Measurements from ENCODE around the gene PLA2G4E. TPM values are rescaled to one million over a fixed set of nuclear protein-coding genes. Genes with fewer than 3 reads are reported as not detected.

The PLA2G4E gene
- polyA plus RNA-seq, 3 donors, result not detected

GRCh38 chr15:42031198-42031915, 10.5 kb upstream of the PLA2G4E start:
- H3K9me3 Mint-ChIP-seq, result peaks cover 0 to 18% (median 3%) of the 10 kb centered on the region in 7 donors
- no peak for DNase-seq
- Histone ChIP-seq H3K79me2 (ENCODE audit: insufficient read depth, low read length) (no peaks in the 10 kb centered on the region), H3K36me3 (replicated peaks in 1 of 2; ENCODE audit: control insufficient read depth in 1 of 2, insufficient read depth in 2 of 2, low read length in 2 of 2) (no peaks in the 10 kb centered on the region), H3K9me3 (replicated peaks in 1 of 2; ENCODE audit: control insufficient read depth in 1 of 2, insufficient read depth in 1 of 2, low read length in 2 of 2) (peaks cover 0 to 4% of the 10 kb centered on the region in 2 donors), H3K4me3 (replicated peaks in 1 of 3; ENCODE audit: low read depth in 2 of 3, low read length in 3 of 3) (no peak overlapping the region), H2AFZ (ENCODE audit: insufficient read depth, low read depth, low read length, poor library complexity, severe bottlenecking) (no peak overlapping the region), H4K20me1 (ENCODE audit: insufficient read depth, low read length) (no peaks in the 10 kb centered on the region), H3K4me2 (replicated peaks; ENCODE audit: extremely low read depth, low read length, poor library complexity, severe bottlenecking) (no peak overlapping the region), H3K27me3 (ENCODE audit: control insufficient read depth in 2 of 2, insufficient read depth in 2 of 2, low read length in 2 of 2) (no peaks in the 10 kb centered on the region), H3K4me1 (ENCODE audit: control insufficient read depth in 1 of 2, insufficient read depth in 2 of 2, low read length in 2 of 2) (peaks cover 14 to 21% of the 10 kb centered on the region in 2 donors), H3K9ac (ENCODE audit: insufficient read depth, low read length, poor library complexity, severe bottlenecking) (no peak overlapping the region), H3K27ac (ENCODE audit: low read depth in 1 of 2, low read length in 2 of 2) (no peak overlapping the region)
- no peak for TF ChIP-seq CTCF (IDR thresholded peaks at IDR 0.05)
- no peaks in the 10 kb centered on the region for H3K36me3 Mint-ChIP-seq
- H3K4me3 Mint-ChIP-seq, result no peak overlapping the region
- intact Hi-C loops (cut with micrococcal nuclease), result no loop called here
- H3K27me3 Mint-ChIP-seq (ENCODE audit: low read depth in 3 of 3), result peaks cover 6 to 28% (median 16%) of the 10 kb centered on the region in 3 donors
- peaks cover 15% of the 10 kb centered on the region for H3K4me1 Mint-ChIP-seq
- WGBS (ENCODE audit: insufficient coverage), result 90% methylated on average over 5 of the region's 6 CpGs
- no peak overlapping the region for H3K27ac Mint-ChIP-seq

- H3K4me1 ChIP-seq (ENCODE audit: control insufficient read depth in 1 of 2, insufficient read depth in 2 of 2, low read length in 2 of 2), result no peaks in the 10 kb centered on the region
- no peak overlapping the region for H3K27ac Mint-ChIP-seq
- H3K27me3 Mint-ChIP-seq (ENCODE audit: low read depth in 3 of 3), result peaks cover 8 to 27% (median 18%) of the 10 kb centered on the region in 3 donors
- H4K20me1 ChIP-seq (ENCODE audit: insufficient read depth, low read length), result no peaks in the 10 kb centered on the region
- no peak overlapping the region for H3K27ac ChIP-seq (ENCODE audit: low read depth in 1 of 2, low read length in 2 of 2)
- H3K36me3 ChIP-seq (replicated peaks in 1 of 2; ENCODE audit: control insufficient read depth in 1 of 2, insufficient read depth in 2 of 2, low read length in 2 of 2), result no peaks in the 10 kb centered on the region
- no peak overlapping the region for H3K4me3 Mint-ChIP-seq
- no peaks in the 10 kb centered on the region for H3K27me3 ChIP-seq (ENCODE audit: control insufficient read depth in 2 of 2, insufficient read depth in 2 of 2, low read length in 2 of 2)
- peaks cover 0 to 8% of the 10 kb centered on the region in 2 donors for H3K9me3 ChIP-seq (replicated peaks in 1 of 2; ENCODE audit: control insufficient read depth in 1 of 2, insufficient read depth in 1 of 2, low read length in 2 of 2)
- H3K79me2 ChIP-seq (ENCODE audit: insufficient read depth, low read length), result no peaks in the 10 kb centered on the region
- 96% methylated on average over 7 of the region's 7 CpGs for WGBS (ENCODE audit: insufficient coverage)
- no peak overlapping the region for H3K9ac ChIP-seq (ENCODE audit: insufficient read depth, low read length, poor library complexity, severe bottlenecking)
- H3K4me2 ChIP-seq (replicated peaks; ENCODE audit: extremely low read depth, low read length, poor library complexity, severe bottlenecking), result no peak overlapping the region
- intact Hi-C loops (cut with micrococcal nuclease), result no loop called here
- no peaks in the 10 kb centered on the region for H3K4me1 Mint-ChIP-seq
- no peaks in the 10 kb centered on the region for H3K36me3 Mint-ChIP-seq
- no peak for DNase-seq
- peaks cover 4 to 19% (median 8%) of the 10 kb centered on the region in 7 donors for H3K9me3 Mint-ChIP-seq
- no peak overlapping the region for H2AFZ ChIP-seq (ENCODE audit: insufficient read depth, low read depth, low read length, poor library complexity, severe bottlenecking)
- H3K4me3 ChIP-seq (replicated peaks in 1 of 3; ENCODE audit: low read depth in 2 of 3, low read length in 3 of 3), result no peak overlapping the region
- no peak for TF ChIP-seq CTCF (IDR thresholded peaks at IDR 0.05)
Observed at GRCh38 chr15:42027521-42027920, 6.7 kb upstream of the PLA2G4E start.

Data from CD14-positive monocyte (primary cell).